GM19324 (cell line): ENCODE data around the gene SERPINB2.
A peak's percentile ranks its signal among the peaks of the same experiment; 100 is the strongest.
"Not testable (repeated sequence)": the region's sequence is repeated elsewhere in the genome, so short reads cannot be mapped to it uniquely, and the experiment has no call there.

Experiments used
- ATAC-seq: cut with Tn5 transposase; IDR thresholded peaks from one replicate; pipeline ENCODE4 v1.9.1; 2021; ENCODE audit warnings: mild to moderate bottlenecking, moderate library complexity; ENCODE audit not compliant: unreplicated experiment, low FRiP score

SERPINB2 gene

DNA sequence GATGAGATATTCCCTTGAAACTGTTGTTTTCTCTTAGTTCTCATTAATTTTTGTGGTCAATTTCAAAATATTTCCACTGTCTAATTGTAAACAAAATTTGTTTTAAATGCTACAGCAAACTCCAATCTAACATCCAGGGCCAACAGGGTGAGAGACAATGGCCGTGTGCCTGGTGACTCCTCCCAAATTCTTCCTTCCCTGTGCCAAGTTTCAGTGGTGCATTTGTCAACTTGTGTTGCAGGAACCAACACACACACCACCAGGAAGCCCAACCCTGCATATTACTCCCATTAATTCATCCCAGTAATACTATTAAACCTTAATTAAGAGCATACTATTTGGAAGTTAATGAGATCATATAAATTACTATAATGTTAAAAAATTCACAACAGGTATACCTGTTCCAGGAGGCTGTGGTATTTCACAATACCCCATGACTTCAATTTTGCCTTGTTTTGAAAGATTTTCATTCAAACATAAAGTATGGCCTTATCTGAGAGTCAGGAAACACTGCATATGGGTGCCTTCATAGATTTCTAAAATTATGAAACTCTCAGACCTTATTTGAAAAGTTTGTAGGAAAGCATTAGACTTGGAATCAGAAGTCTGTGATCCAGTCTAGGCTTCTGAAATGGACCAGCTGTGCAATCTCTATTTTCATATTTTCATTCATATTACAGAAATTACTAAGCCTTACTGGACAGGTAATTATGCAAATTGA, 1.1 kb downstream of the SERPINB2 start:
- no peak for ATAC-seq

DNA sequence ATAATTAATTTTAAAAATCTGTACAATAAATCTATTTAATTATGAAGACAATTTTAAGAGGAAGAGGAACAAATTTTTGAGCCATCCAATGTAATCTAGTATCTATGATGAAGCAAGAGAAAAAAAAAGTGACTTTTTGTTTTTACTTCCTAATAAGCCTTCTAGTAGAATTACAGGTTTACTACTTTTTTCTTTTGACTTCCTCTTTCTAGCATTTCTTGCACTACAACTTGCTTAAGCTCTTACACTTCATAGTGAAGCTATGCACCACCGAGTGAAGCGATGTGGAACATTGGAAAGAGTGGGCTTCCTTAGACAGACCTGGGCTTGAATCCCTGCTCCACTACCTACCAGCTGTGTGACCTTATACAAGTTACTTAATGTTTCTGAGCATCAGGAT, 2.1 kb downstream of the SERPINB2 start:
- ATAC-seq = no peak

DNA sequence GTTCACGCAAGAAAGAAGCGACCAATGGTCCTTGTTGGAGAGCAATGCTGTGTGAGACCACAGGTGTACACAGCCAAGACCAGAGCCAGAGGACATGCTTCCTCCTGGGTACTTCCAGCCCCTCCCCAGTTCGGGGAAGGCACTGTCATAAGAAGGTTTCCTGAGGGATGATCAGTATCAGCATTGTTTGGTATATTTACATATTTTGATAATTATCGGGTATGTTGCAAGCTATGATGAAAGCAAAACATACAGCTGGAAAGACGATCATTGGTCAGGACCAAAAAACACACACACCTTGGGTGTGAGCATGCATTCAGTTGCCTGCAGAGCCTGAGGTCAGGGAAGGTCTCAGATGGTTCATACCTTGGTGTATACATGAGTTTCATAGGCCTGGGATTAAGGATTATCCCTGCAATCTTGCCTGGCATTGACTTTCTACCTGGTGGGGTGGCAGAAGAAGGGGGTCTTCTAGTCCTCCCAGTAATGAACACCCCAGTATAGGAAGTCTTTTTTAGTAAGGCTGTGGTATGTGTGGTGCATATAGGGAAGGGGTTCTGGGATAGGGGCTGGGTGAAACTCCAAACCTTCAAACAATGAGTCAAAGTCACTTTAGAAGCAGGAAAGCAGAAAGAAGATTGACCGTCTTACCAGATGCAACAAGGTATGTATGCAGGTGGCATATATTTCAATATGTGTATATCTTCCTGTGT, 2.9 kb downstream of the SERPINB2 start:
- no peak for ATAC-seq

DNA sequence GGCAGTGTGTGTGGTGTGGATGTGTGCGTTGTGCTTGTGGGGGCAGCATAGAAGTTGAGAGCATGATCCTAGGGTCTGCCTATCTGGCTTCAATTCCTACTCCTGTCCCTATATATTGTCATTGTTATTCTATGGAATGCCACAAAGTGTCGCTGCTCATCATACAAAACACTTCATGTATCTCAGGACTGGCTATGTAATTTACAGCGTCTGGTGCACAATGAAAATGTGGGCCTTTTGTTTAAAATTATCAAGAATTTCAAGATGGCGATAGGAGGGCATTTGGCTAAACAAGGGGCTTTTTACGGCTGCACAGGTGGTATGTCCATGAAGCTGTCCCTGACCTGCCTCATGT, 3.4 kb downstream of the SERPINB2 start:
- peak; percentile 83 for ATAC-seq

- no peak for ATAC-seq
Measured at GRCh38 chr18:63892566-63892965, 5.1 kb downstream of the SERPINB2 start.

DNA sequence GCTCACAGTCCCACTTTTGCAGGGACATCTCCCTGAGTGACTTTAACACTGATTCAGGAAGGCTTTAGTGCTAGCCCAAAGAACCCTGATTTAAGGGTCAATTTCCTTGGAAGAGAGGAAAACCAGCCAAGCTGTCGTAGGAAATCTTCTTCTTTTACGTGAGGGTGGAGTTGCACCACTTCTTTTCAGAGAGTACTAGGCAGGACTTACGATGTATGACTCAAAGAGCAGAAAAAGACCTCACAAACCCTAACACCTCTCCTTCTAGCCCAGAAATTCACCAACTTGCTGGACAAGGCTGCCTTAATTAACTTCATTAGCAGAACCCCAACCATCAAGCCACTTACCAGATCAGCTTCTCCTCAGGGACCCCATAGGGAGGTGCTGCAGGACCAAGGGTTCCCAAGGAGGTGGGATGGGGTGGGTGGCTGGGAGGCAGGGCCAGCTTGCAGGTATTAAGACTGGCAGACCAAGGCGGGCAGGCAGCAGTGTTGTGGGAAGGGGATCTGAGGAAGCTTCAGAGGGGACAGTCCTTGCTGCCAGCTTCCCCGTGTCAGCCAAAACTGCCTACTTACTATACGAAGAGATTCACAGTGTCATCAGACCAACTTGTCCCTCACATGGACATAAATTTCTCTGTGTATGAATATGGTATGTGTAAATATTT, 6.7 kb downstream of the SERPINB2 start:
- ATAC-seq = no peak

- no peak for ATAC-seq
Measured at GRCh38 chr18:63895190-63895589, 7.7 kb downstream of the SERPINB2 start.

DNA sequence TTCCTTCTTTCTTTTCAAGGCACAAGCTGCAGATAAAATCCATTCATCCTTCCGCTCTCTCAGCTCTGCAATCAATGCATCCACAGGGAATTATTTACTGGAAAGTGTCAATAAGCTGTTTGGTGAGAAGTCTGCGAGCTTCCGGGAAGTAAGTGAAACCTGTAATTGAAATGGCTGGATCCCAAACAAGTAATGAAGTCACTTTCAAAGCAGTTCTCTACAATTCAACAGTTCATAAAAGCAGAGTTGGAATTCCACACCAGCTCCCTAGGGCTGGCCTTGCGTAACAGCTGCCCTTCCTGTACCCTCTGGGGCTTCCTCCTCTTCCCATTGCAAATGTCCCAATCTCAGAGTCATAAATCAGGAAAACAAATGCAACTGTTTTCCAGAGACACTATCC, 9.6 kb downstream of the SERPINB2 start:
- no peak for ATAC-seq

- ATAC-seq = no peak
Measured at GRCh38 chr18:63899206-63899605, 11.7 kb downstream of the SERPINB2 start.

- no peak for ATAC-seq
Measured at GRCh38 chr18:63903851-63904570, 16.5 kb downstream of the SERPINB2 start.

DNA sequence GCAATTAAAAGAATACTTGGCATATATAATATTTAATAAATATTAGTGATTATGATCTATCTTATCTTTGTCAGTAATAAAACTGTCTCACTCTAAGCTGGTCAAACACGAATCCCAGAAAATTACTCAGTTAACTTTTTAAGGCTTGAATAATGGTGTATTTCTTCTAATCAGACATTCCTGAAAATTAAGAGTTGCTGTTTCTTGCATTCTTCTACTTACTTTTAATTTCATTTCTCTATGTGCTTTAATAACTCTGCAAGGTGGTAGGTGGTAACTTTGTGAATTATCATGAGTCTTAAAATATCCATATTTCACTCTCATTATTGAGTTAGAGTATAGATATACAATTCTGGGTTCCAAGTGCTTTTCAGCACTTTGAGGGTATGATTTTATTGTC, 17.2 kb downstream of the SERPINB2 start:
- no peak for ATAC-seq

DNA sequence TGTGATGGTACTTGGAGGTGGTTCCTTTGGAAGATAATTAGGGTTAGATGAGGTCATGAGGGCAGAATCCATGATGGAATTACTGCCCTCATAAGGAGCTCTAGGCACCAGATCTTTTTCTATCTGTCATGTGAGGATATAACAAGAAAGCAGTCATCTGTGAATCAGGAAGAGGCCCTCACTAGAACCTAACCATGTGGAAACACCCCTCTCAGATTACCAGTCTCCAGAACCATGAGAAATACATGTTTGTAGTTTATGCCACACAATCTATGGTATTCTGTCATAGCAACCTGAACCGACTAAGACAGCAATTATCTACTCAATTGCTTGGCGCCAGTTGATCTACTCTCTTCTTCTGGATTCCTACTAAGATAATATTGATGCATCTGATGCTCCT, 17.9 kb downstream of the SERPINB2 start:
- ATAC-seq = no peak

DNA sequence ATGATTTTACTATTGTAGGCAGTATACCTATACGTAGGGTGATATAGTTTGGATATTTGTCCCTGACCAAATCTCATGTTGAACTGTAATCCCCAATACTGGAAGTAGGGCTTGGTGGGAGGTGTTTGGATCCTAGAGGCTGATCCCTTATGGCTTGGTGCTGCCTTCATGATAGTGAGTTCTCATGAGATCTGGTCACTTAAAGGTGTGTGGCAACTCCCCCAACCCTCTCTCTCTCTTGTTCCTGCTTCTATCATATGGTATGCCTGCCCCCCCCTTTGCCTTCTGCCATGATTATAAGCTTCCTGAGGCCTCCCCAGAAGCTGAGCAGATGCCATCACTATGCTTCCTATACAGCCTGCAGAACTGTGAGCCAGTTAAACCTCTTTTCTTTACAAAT, 18.6 kb downstream of the SERPINB2 start:
- ATAC-seq = no peak

GRCh38 chr18:63907664-63908063, 20.2 kb downstream of the SERPINB2 start, which contains the start of gene SERPINB10:
SERPINB10 (plus strand) TSS chr18:63907958; CDS start chr18:63915511, 7,553 bp downstream.
- ATAC-seq = no peak

DNA sequence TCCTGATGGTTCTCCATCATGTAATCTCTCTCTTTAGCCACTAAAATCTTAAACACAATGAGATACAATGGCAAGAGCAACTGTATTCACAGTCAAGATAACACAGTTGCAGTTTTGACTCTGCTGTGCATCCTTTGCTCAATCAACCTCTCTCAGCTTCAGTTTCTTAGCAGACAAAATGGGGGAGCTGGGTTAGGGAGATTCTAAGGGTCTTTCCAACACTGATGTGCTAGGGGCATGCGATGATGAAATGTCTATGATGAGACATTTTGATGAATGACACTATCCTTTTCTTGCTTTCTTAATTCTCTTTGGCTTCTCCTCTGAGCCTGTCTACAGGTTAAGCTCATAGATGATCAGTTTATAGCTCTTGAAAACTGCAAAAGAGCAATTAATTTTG, 21.4 kb downstream of the SERPINB2 start:
- ATAC-seq = no peak

GRCh38 chr18:63909870-63910269, 22.4 kb downstream of the SERPINB2 start:
- no peak for ATAC-seq

GRCh38 chr18:63917817-63918216, 30.3 kb downstream of the SERPINB2 start:
- ATAC-seq = no peak

GRCh38 chr18:63922049-63922448, 34.5 kb downstream of the SERPINB2 start:
- ATAC-seq = no peak

- no peak for ATAC-seq
Measured at GRCh38 chr18:63924551-63924950, 37.0 kb downstream of the SERPINB2 start.

DNA sequence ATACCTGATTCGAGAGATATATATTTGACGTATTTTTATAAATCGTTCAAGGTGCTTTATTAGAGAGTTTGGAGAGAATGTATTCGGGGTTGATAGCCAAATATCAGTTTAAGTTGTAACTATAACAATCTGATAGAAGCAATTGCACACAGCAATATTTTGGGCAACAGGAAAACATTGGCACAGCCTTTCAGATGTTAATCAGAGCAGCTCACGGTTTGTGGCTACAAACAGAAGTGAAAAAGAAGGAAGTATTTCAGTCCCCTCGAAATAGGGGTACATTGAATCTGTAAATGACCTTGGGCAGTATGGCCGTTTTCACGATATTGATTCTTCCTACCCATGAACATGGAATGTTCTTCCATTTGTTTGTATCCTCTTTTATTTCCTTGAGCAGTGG, 40.8 kb downstream of the SERPINB2 start:
- ATAC-seq = no peak

DNA sequence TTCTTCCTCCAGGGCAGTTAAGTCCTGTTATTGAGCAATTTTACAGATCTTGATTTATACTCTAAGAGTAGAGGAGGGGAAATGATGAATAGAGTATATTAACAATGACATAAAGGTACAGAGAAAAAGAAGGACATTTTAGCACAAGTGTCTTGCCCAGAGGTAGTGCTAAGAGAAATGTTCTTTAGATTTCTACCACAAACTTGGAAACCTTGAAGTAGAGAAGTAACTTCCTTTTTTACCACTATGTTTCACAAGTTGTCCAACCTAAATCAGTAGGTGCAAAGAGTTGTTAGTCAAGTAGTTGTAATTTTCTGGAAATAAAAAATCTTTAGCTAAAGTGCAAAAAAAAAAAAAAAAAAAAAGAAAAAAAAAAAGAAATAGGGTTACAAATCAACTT, 41.9 kb downstream of the SERPINB2 start:
- ATAC-seq = not testable (repeated sequence)
